ENCODE data around the gene EIF1AD.

DNA sequence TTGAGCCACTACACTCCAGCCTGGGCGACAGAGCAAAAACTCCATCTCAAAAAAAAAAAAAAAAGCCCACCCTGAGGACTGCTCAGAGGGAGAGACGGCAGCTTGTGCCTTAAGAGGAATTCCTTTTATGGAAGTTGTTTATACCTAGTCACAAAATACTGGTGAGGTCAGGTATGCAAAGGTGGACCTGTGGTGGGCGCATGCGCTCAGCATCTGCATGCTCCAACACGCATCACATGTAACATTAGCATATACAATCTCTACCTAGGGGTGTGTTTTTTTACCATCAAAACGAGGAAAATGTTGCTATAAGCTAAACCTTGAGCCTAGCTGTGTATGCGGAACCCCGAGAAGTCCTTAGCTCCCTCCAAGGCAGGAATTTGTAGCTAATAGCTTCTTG is 47.2 kb downstream of the EIF1AD start:
- TF ChIP-seq, protein P1, sequence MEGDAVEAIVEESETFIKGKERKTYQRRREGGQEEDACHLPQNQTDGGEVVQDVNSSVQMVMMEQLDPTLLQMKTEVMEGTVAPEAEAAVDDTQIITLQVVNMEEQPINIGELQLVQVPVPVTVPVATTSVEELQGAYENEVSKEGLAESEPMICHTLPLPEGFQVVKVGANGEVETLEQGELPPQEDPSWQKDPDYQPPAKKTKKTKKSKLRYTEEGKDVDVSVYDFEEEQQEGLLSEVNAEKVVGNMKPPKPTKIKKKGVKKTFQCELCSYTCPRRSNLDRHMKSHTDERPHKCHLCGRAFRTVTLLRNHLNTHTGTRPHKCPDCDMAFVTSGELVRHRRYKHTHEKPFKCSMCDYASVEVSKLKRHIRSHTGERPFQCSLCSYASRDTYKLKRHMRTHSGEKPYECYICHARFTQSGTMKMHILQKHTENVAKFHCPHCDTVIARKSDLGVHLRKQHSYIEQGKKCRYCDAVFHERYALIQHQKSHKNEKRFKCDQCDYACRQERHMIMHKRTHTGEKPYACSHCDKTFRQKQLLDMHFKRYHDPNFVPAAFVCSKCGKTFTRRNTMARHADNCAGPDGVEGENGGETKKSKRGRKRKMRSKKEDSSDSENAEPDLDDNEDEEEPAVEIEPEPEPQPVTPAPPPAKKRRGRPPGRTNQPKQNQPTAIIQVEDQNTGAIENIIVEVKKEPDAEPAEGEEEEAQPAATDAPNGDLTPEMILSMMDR (conservative IDR thresholded peaks at IDR 0.05; ENCODE audit: low read depth, low read length): no peak
- no peak for TF ChIP-seq EZH2phosphoT487 (IDR thresholded peaks at IDR 0.05; ENCODE audit: borderline replicate concordance, low read length)
